Measurements from ENCODE around the gene TMPRSS6.

The TMPRSS6 gene

GRCh38 chr22:37023743-37024338 lies 85.7 kb downstream of the TMPRSS6 start:
- no peak for DNase-seq

- no peak for DNase-seq
These were observed 86.8 kb downstream of the TMPRSS6 start for GRCh38 chr22:37022483-37023337.

GRCh38 chr22:37021710-37022482 lies 87.6 kb downstream of the TMPRSS6 start:
- no peak for DNase-seq

- no peak for DNase-seq
These were observed 88.5 kb downstream of the TMPRSS6 start for GRCh38 chr22:37021041-37021440.

GRCh38 chr22:37020192-37020479 lies 89.4 kb downstream of the TMPRSS6 start:
- DNase-seq: no peak

- peak; percentile 20 for DNase-seq
These were observed 90.0 kb downstream of the TMPRSS6 start, which contains the start of the genes MPST and TST for GRCh38 chr22:37019309-37020191. Gene MPST (plus strand): TSS chr22:37019742. CDS start chr22:37019837, 95 bp downstream. Gene TST (minus strand): TSS chr22:37019447. CDS start chr22:37018732, 715 bp downstream.

GRCh38 chr22:37018815-37019308 lies 90.7 kb downstream of the TMPRSS6 start:
- DNase-seq: no peak

- DNase-seq: no peak
These were observed 91.3 kb downstream of the TMPRSS6 start for GRCh38 chr22:37018086-37018814.

GRCh38 chr22:37017356-37017755 lies 92.2 kb downstream of the TMPRSS6 start:
- no peak for DNase-seq

GRCh38 chr22:37016134-37016910 lies 93.2 kb downstream of the TMPRSS6 start:
- DNase-seq: no peak

GRCh38 chr22:37015587-37015878 lies 94.0 kb downstream of the TMPRSS6 start:
- DNase-seq: no peak
